Embryonic facial prominence (tissue), 1 donor: Measurements from ENCODE around the gene GTF2H1.
"Not testable (repeated sequence)": the region's sequence is repeated elsewhere in the genome, so short reads cannot be mapped to it uniquely, and the experiment has no call there.

ENCODE experiments used
- DNase-seq: peaks from one replicate; pipeline ENCODE4 v3.0.0-alpha.2; 2016; ENCODE audit errors: extremely low spot score

GTF2H1 gene

DNA sequence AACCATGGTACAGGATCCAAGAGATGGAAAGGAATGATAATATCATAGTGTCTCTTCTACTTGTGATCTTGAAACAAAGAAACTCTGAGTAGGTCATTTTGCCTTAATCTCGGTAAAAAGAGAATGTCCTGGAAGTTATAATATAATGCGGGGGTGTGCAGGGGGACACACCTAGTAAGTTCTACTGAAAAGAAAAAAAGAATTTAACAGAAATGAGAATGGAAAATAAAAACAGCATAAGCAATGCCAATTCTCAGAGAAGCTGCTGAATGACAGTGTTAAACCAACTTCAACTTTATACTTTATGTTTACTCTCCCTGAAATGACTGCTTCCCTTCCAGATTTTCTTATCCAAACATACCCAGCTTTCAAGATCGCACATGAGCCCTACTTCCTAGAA is 2.5 kb upstream of the GTF2H1 start:
- DNase-seq, result no peak

DNA sequence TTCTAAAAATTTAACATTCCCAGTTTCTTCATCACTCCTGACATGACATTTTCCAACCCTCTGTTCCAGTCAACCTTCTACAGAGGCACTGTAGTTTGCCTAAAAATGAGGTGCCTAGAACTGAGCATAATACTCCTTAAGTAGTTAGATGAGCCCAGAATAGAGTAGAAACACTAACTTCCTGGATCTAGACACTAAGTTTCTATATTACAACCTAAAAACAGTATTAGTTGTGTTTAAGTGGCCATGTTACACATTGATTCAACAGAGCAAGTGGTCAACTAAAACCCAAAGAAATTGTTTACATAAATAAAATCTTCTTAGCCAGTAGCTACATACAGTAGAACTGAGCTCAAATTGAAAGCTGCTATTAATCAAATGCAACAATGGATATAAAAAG is 1.8 kb upstream of the GTF2H1 start:
- DNase-seq, result no peak

DNA sequence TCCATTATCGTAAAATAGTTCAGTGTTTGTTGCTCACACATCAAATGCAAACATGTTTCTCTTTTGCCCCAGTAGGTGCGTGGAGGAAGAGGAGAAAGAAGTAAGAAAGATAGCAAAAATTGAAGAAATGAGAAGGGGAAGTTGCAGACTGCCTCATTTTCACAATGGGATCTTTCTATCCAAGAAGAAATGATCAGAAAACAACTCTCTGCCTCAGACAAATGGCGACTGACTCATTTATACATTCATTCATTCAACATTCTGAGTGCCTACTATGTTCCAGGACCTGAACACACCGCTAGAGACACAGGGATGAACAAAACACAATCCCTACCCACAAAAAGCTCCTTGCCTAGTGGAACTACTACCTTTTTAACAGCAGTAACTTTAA is 794 bp upstream of the GTF2H1 start:
- no peak for DNase-seq

DNA sequence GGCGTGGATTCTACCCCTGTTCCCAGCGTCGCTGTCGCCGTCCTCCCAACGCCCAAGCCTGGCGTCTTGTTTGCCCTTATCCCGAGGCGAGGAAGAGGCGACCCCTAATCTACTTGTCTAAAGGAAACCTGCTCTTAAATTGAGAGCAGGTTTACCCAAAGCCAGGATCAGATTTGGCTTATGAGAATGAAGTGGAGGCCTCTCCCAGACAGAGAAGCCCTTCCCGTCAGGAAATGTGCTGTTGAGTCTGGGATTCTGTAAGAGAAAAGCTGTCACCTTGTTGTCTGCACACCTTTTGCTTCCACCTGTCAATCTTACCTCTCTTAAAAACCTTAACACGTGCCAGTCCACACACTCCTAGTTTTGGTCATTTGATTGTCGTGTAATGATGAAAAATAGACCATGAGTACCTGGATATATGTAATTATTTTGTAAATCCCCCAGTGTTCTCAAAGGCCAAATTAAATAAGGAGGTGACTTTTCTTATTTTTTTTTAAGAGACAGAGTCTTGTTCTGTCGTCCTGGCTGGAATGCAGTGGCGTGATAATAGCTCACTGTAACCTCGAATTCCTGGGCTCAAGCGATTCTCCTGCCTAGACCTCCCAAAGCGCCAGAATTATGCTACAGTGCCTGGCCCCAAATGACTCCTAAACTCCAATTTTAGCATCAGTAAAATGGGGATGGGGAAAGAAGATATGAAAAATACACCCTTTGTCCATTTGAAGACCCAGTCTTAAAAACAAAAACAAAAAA is 627 bp downstream of the GTF2H1 start:
- DNase-seq, result no peak

DNA sequence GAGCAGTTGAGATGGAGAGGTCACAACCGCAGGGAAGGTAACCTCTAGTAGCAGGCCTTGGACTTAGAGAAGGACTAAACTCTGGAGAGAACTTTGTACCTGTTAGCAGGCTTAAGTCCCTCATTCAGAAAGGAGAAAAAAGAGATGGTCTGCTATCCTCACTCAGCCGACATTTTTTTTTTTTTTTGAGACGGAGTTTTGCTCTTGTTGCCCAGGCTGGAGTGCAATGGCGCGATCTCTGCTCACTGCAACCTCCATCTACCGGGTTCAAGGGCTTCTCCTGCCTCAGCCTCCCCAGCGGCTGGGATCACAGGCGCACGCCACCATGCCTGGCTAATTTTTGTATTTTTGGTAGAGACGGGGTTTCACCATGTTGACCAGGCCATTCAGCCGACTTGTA is 1.5 kb downstream of the GTF2H1 start:
- not testable (repeated sequence) for DNase-seq

DNA sequence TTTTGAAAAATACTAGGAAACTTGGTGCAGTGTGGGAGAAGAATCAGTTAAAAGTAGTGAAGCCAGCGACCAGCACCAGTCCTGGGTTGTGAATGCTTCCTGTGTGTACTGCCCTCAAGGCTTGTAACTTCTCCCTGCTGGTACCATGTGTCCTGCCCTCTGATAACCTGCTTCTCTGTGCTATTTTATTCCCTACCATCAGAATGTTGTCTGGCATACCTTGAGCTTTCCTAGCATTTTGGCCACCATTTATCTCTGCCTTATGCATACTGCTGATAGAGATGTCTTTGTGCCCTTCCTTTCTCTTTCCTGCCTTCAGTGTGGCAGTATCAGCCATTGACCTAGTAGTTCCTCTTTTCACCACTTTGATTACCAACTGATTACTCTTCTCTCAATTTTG is 2.0 kb downstream of the GTF2H1 start:
- no peak for DNase-seq

DNA sequence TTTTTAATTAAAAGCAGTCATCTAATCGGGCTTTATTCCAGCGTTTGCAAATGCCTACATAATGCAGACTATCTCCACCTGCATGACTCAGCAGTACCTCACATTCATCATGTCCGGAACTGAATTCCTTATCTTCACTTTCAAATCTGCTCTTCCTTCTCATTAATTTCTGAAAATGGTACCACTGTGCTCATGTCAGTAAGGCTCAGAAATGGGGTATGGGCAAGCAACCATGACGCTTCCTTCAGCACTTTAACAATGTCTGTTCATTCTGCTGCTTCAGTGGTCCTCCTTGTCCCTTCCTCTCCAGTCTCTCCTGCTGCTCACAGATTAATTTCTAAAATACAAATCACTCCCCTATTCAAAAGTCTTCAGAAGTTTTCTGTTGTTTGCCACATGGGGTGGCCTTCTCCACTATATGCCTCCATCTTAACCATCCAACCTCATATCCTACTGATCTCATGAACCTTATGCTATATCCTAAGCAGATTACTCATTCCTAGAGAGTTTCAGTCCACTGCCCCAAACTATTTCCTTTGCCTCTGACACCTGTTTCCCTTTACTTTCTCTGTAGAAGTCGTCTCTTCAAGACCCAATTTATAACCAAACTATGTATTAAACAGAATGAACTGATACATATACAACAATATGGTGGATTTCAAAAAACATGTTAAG is 7.0 kb downstream of the GTF2H1 start:
- no peak for DNase-seq

DNA sequence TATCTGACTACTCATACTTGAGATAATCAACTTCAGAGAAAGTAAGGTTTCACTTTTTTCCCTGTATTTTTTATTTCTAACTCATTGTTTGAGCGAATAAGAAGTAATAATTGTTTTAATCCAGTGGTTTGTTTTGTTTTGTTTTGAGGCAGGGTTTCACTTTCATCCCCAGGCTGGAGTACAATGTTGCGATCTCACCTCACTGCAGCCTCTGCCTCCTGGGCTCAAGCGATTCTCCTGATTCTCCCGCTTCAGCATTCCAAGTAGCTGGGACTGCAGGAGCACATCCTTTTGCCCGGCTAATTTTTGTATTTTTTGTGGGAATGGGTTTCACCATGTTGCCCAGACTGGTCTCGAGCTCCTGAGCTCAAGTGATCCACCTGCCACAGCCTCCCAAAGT is 8.6 kb downstream of the GTF2H1 start:
- no peak for DNase-seq

DNA sequence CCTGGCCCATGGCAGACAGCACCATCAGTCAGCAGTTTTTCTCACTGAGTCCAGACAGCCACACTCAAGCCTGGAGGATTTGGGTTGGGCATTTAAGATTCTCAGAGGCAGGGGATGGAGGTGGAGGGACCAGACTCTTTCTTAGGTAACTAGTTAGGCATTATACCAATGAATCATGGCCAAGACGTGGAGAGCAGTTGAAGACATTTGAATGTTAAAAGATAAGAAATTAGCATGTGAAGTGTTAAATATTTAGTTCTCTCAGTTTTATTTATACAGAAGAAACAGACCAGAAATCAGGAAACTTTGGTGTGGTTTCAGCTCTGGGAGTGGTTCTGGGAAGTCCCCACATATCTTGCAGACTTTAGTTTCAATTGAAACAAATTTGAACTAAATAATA is 9.9 kb downstream of the GTF2H1 start:
- DNase-seq, result no peak

DNA sequence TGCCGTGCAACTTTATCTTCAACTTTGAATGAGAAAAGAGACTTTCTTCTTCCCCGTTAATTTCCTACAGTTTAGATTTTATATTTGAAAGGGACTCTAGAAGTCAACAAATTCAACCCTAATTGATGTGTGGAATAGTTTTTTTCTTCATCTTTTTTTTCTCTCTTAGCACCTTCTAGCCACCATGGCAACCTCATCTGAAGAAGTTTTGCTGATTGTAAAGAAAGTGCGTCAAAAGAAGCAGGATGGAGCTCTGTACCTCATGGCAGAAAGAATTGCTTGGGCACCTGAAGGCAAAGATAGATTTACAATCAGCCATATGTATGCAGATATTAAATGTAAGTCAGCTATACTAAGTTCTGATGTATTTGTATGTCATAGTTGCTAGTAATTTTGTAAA is 10.5 kb downstream of the GTF2H1 start:
- no peak for DNase-seq

DNA sequence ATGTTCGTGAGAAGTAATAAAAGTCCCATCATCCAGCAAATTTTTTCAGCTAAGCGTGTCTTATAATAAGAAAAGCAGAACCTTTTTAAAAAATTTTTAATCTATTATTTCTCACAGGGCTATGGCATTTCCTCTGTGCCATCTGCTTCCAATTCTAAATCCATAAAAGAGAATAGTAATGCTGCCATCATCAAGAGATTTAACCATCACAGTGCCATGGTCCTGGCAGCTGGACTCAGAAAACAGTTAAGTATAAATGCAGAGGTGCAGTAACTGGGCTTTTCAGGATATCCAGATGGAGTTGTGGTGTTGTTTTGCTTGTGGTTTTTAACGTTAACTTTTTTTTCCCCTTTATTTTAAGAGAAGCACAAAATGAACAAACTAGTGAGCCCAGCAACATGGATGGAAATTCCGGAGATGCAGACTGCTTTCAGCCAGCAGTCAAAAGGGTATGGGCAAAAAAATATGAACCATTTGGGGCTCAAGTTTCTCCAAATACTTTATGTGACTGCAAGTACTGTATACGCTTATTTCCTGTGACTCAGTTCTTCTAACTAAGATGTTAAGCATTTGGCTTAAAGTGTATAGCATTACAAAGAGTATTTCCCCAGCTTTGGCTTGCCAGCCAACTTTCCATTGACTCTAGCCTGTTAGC is 25.2 kb downstream of the GTF2H1 start:
- DNase-seq, result peak; percentile 18

DNA sequence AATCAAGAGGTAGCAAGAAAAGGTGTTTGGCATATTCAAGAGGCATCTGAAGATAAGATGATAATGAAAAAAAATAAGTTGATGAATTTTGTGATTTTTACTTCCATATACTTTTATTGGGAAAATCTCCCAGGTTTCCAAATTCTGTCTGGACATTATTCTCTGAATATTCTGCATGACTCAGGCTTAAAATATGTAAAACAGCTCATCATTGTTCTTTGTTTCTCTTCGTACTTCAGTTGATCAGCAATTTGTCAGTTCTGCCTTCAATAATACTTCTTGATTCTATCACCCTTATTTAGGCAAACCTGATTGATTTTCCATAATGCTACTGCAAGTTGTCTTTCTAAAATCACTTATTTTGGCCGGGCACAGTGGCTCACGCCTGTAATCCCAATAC is 30.2 kb downstream of the GTF2H1 start:
- no peak for DNase-seq

DNA sequence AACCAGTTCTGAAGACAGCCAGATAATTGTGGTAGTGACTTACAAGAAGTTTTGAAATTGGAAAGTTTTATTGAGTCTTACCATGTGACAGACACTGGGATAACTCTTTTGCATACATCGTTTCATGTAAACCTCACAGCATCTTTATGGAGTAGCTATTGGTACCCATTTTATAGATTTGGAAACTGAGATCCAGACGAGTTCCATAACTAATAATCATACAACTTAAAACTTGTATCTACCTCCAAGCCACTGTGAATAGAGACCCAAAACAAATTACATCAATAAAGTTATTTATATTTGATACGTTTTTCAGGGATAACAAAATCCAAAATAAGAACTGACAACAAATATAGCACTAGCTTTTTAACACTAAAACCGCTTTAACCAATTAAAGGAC is 36.3 kb downstream of the GTF2H1 start:
- DNase-seq, result no peak

DNA sequence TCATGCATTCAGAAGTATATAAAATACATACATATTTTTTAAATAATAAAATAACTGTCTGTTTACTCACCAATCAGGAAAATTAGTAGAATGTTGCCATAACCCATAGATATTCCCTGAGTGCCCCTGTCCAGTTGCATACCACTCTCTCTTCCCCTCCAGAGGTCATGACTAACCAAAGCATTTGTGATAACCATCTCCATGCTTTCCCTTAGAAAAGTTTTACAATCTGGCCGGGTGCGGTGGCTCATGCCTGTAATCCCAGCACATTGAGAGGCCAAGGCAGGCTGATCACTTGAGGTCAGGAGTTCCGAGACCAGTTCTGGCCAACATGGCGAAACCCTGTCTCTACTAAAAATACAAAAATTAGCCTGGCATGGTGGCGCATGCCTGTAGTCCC is 38.8 kb downstream of the GTF2H1 start:
- DNase-seq, result no peak

DNA sequence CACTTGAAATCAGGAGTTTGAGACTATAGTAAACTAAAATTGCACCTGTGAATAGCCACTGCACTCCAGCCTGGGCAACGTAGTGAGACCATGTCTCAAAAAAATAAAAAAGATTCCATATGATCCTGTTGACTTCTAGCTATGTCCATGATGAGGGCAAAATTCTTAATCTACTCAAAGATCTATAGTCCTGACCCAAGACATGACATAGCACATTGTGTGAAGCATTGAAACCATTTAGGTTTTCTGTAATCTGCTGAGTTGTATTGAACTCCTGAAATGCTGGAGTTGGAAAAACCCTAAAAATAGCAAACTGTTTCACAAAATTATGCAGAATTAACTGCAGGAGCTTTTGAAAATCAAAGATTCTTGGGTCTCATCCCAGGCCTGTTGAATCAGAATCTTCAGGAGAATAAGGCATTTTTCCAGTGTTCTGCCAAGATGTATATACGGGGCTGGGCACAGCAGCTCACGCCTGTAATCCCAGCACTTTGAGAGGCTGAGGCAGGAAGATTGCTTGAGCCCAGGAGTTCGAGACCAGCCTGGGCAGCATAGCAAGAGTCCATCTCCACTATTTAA is 42.2 kb downstream of the GTF2H1 start:
- DNase-seq, result no peak

DNA sequence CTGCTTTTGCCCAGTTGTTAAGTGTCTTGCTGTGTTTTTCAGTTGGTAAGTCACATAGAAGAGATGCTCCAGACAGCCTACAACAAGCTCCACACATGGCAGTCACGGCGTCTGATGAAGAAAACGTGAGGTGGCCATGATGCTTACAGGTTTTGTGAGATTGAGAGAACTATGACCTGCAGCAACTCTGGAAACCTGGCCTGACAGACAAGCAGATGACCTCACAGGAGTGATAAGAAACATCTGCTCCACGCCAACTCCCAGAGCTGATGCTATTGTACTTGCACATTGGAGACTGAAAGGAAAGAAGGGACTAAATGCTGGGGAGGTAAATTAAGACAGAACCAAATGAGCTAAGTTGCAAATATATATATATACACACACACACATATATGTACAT is 43.4 kb downstream of the GTF2H1 start:
- DNase-seq, result no peak

DNA sequence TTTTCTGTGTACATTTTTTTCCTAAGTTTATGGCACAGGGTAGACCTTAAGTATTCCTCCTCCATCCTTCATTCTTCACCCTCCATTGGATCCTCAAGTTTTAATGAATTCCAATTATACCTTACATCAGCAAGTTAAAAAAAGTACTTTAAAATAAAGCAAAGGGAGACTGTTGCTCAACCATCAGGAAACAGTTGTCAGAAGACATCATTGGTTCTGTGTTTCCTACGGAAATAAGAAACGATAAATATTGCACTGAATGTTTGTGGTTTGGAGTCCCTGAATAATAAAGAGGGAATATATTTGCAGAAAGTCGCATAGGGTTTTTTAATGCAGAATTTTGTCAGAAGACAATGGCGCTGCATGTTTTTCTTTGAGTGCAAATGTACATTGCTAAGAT is 43.9 kb downstream of the GTF2H1 start:
- no peak for DNase-seq

DNA sequence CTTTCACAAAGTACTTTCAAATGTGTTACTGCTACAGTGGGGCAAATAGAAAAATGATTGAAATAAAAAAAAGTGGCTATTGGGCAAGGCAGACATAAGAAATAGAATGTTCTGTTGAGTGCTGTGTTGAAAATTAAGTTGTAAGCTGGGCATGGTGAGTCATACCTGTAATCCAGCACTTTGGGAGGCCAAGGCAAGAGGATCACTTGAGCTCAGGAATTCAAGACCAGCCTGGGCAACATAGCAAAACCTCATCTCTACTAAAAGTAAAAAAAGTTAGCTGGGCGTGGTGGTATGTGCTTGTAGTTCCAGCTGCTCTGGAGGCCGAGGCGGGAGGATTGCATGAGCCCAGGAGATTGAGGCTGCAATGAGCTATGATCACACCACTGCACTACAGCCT is 45.1 kb downstream of the GTF2H1 start:
- DNase-seq, result no peak

DNA sequence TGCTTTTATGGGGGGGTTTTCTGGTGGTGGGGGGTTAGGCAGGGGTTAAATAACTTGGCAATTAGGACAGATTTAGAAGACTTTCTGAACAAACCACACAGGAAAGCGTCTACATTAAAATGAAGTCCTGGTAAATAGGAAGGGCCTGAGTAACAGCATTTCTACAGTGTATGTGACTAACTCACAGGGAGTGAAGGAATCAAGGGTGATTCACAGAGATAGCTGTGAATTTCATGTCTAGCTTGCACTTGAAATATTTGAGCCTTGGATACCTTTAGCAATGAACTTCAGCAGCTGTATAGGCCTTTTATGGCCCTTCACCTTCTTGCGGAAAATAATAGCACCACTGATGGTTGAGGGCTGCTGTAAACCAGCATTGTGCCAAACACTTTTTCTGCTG is 45.9 kb downstream of the GTF2H1 start:
- DNase-seq, result no peak

DNA sequence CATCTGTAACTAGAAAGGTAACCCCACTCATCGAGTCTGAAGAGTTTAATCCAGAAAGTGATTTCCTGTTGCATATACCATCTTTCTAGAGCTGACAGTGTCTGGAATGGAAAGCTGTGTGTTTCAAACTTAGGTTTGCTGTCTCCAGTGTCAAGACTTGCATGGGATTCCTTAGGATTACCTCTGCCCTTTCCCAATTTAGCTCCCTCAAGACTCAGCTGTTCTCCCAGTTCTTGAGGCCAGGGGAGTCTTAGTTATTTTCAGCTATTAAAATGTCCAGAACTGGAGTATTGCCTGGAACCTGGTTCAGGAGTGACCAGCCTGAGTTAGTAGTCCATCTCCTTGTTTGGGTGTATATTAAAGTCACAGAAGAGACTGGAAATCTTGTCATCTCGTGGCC is 47.0 kb downstream of the GTF2H1 start:
- DNase-seq, result no peak

DNA sequence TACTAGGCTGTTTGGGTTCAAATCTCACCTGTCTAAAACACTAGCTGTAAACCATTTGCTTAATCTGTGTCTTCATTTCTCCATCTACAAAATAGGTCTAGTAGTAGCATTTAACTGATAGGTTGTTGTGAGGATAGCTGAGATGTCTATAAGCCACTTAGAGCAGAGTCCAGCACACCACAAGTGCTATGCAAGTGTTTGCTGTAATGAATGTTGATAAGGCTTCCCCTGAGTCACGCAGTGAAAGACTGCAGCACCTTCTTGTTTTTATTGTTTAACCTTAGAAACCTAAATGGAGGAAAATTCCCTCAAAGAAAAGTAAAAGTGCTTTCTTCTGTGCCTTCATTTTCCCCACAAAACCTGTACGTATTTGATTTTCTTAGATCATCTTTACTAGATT is 48.9 kb downstream of the GTF2H1 start:
- DNase-seq, result no peak

DNA sequence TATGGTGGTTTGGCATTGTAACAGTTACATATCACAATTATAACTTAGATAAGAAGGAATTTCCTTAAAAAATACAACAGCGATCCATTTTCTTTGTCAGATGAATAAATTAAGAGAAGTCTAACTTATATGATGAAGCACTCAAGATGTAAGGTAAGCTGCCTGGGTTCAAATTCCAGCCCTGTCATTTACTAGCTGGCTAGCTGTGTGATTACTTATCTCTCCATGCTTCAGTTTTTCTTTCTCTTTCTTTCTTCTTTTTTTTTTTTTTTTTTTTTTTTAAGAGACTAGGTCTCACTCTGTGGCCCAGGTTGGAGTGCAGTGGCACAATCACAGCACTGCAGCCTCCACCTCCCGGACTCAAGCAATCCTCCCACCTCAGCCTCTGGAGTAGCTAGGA is 49.8 kb downstream of the GTF2H1 start:
- DNase-seq, result no peak

DNA sequence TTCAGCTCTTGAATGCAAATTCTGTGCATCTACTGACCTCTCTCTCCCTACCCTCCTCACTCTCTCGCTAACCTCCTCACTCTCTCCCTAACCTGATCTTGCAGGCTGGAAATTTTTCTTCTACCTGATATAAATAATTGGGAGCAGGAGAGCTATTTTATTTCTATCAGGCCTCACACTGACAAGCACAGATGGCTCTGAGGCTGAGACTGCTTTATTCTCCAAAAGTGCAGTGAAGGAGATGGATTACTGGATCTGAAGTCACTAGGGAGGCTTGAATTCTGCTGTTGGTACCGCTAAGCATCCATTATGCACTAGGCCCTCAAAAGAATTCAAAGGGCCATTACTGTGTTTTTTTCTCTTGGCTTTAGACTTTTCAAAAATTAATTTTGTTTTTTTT is 52.6 kb downstream of the GTF2H1 start:
- no peak for DNase-seq
